ENCODE measurements around the gene WDR59.
"Not testable (repeated sequence)": the region's sequence is repeated elsewhere in the genome, so short reads cannot be mapped to it uniquely, and the experiment has no call there.

Gene WDR59

GRCh38 chr16:74846714-74847113 lies 138.2 kb downstream of the WDR59 start:
- DNase-seq: no peak

GRCh38 chr16:74844041-74844980 lies 140.6 kb downstream of the WDR59 start:
- no peak for DNase-seq

GRCh38 chr16:74843381-74844035 lies 141.4 kb downstream of the WDR59 start:
- not testable (repeated sequence) for DNase-seq

- DNase-seq: no peak
Observed at GRCh38 chr16:74842413-74842812, 142.5 kb downstream of the WDR59 start.

- DNase-seq: no peak
Observed at GRCh38 chr16:74841904-74842303, 143.0 kb downstream of the WDR59 start.

DNA sequence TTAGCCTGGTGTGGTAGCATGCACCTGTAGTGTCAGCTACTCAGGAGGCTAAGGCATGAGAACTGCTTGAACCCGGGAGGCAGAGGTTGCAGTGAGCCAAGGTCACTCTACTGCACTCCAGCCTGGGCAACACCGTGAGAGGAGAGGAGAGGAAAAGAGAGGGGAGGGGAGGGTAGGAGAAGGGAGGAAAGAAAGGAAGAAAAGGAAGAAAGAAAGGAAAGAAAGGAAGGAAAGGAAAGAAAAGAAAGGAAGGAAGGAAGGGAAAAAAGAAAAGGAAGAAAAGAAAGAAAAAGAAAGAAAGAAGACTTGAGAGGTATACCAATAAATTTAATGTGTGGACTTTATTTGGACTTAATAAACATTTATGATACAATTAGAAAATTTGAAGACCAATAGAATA lies 143.5 kb downstream of the WDR59 start:
- DNase-seq: no peak

GRCh38 chr16:74837056-74837455 lies 147.9 kb downstream of the WDR59 start:
- no peak for DNase-seq

GRCh38 chr16:74836111-74836671 lies 148.7 kb downstream of the WDR59 start:
- no peak for DNase-seq

DNA sequence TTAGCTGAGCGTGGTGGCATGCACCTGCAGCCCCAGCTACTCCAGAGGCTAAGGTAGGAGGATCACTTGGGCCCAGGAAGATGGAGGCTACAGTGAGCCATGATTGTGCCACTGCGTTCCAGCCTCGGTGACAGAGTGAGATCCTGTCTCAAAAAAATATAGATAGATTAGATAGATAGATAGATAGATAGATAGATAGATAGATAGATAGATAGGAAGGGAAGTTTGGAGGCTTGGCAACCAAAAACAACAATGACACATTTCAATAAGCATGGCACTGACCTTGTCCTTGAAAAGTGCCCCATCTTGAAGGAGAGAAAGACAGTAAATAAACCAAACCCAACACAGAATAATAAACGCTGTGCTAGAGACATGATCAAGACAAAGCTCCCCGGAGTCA lies 152.7 kb downstream of the WDR59 start:
- DNase-seq: no peak

DNA sequence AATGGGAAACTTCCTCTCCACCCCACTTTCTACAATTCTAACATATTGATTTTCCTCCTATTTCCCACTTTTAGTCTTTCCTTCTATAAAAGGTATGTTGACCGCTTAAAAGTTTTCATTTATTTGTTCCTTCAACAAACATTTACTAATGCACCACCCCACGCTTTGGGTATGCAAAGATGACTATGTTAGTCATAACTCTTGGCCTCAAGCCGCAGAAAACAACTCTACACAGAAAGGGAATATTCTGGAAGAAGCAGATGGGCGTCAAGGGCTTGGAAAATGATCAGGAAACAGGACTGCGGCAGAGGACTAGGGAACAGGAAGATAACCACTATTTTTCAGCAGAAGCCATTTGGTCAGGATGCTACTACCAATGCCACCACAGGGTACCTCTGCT lies 153.5 kb downstream of the WDR59 start:
- no peak for DNase-seq

DNA sequence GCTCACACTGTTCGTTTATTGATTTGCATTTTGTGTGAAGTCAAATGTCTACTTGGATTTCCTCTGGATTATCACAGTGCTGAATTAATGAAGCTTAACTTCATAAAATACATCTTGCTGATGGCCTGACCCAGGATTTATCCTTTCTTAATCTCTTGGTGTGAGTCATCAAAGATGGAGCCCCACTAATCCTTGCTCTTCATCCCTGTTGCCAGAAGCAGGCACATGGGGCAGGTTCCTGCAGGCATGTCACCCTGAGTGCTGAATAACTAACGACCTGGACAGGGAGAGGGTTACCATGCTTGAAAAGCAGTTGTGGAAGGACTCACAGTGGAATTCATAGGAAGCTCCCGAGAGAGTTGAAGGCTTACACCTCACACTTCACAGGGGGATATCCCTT lies 154.3 kb downstream of the WDR59 start:
- no peak for DNase-seq

DNA sequence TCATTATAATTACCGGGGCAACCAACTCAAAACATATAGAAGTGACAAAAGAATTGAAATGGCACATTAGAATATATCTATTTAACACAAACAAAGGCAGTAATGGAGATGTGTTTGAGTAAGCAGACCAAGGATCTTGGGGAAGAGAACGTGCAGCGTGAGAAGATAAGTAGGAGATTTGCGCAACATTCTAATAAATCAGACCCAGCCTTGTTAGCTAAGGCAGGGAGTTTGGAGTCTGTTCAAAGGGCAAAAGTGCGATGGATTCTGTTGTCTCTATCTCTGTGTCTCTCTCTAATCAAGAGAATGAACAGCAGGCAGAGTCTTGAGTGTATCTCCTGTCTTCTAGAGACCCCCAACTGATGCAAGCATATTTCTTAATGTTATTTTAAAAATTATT lies 155.3 kb downstream of the WDR59 start:
- DNase-seq: no peak

DNA sequence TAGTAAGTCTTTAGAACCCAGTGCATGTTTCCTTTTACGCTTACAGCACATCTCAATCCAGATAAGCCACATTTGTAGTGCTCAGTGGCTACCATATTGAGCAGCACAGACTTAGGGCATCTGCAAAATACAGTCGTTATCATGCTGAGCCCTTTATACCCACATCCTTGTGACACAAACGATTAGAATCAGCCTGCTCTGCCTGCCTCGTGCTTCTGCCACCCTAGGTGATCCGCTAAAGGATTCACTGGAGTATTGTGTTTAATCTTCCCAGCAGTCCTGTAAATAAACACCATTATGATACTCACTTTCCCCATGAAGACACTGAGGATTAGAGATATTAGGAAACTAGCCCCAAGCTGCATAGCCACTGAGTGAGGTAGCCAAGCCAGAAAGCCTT lies 159.0 kb downstream of the WDR59 start:
- no peak for DNase-seq

DNA sequence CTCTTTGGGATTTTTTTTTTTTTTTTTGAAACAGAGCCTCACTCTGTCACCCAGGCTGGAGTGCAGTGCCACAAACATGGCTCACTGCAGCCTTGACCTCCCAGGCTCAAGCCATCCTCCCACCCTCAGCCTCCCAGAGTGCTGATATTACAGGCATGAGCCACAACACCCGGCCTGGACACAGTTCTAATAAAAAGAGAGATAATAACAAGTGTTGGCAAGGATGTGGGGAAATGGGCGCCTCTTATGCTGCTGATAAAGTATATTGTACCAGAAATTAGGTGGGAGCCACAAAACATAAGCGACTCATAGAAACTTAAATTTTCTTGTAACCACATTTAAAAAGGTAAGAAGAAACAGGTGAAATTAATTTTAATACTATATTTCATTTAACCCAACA lies 159.9 kb downstream of the WDR59 start:
- no peak for DNase-seq

Data from NCI-H774 (cell line).